HG03097 (cell line): ENCODE data around the gene C2orf80.
"Not testable (repeated sequence)": the region's sequence is repeated elsewhere in the genome, so short reads cannot be mapped to it uniquely, and the experiment has no call there.

Experiments used
- ATAC-seq: cut with Tn5 transposase; IDR thresholded peaks from one replicate; pipeline ENCODE4 v1.9.1; 2021; ENCODE audit not compliant: unreplicated experiment, low FRiP score

Gene C2orf80

GRCh38 chr2:208182835-208183234 is 7.0 kb downstream of the C2orf80 start:
- no peak for ATAC-seq

DNA sequence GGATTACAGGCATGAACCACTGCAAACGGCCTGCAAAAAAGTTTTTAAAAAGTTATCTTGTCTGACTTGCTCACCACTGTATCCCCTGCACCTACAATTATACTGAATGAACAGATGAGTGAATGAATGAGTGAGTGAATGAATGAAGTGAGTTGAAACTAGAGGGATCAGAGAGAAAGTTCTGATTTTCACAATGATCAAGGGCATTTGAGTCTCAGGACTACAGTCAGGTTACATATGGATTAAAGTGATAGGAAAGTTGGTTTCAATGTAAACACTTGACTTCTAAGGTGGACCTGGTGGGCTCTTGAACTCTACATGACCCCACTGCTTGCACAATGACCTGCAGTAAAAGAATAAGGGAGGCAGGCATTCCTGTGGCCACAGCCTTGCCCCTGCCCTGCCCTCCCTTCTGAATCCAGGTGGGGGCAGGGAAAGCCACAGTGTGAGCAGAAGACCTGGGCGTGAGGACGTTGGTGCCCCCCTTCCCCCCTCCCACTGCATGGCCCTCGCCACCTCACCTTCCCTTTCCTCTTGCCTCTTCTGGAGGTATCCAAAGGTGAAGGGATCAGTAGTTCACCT is 10.7 kb downstream of the C2orf80 start:
- no peak for ATAC-seq

DNA sequence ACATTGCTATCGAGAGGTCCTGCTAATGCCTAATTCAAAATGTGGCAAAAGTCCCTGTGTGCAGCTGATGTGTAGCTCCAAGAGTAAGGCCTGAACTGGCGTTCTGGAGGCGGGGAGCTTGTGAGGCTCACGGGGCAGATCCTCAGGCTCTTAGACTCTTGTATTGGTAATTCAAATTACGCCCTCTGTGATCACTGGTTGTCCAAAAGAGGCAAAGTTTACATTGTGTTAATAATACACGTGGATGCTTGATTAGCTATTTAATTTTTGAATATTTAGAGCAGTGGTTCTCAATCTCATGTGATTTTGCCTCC is 14.0 kb downstream of the C2orf80 start:
- ATAC-seq, result no peak

DNA sequence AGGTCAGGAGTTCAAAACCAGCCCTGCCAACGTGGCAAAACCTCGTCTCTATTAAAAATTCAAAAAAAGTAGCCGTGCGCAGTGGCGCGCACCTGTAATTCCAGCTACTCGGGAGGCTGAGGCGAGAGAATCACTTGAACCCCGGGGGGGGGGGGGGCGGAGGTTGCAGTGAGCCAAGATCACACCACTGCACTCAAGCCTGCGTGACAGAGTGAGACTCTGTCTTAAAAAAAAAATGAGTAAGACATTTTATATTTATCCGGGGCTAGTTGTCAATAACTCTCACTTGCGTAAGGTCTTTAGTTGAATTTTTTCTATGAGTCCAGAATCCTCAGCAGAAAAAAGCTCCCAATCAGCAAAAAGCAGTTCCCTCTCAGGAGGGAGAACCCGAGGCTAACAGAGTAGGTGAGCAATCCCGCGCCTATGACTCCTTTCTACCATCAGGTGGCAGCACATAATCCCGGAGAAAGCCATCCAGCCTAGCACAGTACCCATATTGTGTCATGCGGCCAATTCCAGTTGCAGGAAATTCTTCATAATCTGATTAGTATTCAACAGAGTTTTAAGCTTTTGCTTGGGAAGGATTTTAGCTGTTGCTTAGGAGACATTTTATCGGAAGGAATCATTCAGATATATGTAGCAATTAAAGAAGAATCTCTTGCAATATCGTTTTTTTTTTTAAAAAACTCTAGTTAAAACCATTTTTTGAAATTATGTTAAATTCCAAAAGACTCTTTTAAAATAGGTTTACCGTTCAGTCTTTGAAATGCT is 14.6 kb downstream of the C2orf80 start:
- peak; percentile 97 for ATAC-seq

DNA sequence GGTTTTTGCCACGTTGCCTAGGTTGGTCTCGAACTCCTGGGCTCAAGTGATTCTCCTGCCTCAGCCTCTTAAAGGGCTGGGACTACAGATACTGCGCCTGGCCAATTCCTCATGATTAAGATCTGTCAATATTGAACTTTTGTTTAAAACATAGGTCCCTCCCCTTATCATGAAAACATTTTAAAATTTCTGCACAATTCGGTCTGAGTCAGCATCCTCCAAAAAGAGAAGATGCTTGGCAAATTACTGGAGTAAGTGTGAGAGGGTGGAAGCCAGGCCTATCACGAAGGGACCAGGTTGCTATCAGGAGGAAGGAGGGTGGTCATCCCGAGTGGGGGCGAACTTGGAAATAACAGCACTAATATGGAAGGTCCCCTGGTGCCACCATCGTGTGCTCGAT is 15.7 kb downstream of the C2orf80 start:
- ATAC-seq, result no peak

DNA sequence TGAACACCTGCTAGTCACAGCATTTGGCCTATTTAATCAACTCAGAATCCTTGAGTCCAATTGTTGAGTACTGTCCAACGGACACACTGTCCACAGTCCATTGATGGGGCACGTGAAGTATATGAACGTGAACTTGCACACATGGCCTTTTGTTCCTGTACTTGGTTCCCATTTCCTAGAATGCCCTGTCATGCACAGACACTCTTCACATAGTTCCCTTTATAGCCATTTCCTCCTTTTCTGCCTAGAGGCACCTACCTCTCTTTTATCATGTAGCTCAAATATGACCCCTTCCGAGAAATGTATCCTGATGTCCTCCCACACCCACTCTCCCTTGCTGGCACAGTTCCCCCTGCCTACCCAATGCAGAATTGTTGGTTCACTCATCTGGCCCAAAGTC is 17.7 kb downstream of the C2orf80 start:
- no peak for ATAC-seq

GRCh38 chr2:208164951-208165755 is 24.7 kb downstream of the C2orf80 start:
- no peak for ATAC-seq

GRCh38 chr2:208163489-208163888 is 26.3 kb downstream of the C2orf80 start, which contains the start of gene CRYGA:
TSS of gene CRYGA (minus strand) at chr2:208163589. CDS start at chr2:208163556, 33 bp downstream.
- no peak for ATAC-seq

GRCh38 chr2:208156439-208156838 is 33.4 kb downstream of the C2orf80 start:
- ATAC-seq, result no peak

DNA sequence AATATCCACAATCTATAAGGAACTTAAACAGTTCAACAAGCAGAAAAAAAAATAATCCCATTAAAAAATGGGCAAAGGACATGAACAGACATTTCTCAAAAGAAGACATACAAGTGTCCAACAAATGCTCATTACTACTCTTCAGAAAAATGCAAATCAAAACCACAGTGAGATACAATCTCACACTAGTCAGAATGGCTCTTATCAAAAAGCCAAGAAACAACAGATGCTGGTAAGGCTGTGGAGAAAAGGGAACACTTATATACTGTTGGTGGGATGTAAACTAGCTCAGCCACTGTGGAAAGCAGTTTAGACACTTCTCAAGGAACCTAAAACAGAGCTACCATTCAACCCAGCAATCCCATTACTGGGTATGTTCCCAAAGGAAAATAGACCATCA is 36.7 kb downstream of the C2orf80 start:
- no peak for ATAC-seq

- no peak for ATAC-seq
These were observed 38.9 kb downstream of the C2orf80 start for GRCh38 chr2:208150956-208151355.

DNA sequence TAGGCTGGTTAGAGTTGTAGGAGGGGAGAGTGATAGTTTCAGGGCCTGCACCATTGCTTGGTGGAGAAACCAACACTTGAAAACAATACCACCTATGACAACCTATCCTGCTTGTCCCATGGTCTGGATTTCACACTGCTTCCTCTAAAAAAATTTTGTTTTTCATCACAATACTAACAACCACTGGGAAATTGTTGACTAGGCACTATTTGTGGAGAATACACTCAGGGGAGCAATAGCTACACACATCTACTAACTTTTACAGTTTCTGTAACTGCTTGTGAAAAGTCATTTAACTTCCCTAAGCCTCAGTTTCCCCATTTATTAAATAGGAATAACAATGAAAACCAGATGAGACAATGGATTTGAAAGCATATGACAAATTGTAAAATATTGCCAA is 39.7 kb downstream of the C2orf80 start:
- ATAC-seq, result no peak

GRCh38 chr2:208148803-208149202 is 41.0 kb downstream of the C2orf80 start:
- ATAC-seq, result no peak

- ATAC-seq, result no peak
These were observed 42.1 kb downstream of the C2orf80 start for GRCh38 chr2:208147759-208148158.

DNA sequence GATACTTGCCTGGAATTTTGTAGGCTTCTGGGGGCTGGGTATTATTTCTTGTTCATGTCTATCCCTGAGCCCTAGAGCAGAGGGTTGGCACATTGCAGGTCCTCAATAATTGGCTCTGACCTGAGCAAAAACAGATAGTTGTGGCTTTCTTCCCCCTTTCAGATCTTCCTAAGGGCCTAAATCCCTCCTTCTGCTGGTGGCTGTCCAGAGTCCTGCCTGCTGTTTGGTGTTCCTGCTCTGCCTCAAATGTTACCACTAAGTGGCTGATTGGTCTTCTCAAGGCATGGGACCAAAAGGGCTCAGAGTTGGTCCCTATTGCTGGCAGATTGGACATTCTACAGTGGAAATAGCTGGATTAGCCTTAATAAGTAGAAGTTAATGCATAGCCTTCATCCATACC is 42.8 kb downstream of the C2orf80 start:
- ATAC-seq, result no peak

DNA sequence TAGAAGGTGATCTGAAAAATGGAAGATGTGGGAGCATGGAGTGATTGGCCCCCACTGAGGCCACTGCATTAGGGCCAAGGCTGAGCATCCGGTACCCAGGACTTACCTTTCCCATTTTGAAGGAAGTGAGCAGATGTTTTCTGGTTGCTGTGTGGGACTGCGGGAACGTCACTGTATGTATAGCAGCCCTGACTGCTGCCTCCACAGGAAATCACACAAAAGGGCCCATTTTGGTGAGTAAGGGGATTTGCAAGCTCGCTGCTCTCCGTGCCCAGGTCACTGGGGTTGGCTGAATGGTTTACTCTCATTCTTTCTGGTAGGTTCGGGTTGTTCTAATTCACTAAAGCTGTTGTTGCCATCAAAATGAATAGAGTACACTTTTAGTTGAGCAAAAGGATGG is 43.8 kb downstream of the C2orf80 start, which contains the start of gene CRYGB:
TSS of gene CRYGB (minus strand) at position 153 of the 400 bp plus-strand sequence. CDS start at position 115, 38 bp downstream.
- no peak for ATAC-seq

DNA sequence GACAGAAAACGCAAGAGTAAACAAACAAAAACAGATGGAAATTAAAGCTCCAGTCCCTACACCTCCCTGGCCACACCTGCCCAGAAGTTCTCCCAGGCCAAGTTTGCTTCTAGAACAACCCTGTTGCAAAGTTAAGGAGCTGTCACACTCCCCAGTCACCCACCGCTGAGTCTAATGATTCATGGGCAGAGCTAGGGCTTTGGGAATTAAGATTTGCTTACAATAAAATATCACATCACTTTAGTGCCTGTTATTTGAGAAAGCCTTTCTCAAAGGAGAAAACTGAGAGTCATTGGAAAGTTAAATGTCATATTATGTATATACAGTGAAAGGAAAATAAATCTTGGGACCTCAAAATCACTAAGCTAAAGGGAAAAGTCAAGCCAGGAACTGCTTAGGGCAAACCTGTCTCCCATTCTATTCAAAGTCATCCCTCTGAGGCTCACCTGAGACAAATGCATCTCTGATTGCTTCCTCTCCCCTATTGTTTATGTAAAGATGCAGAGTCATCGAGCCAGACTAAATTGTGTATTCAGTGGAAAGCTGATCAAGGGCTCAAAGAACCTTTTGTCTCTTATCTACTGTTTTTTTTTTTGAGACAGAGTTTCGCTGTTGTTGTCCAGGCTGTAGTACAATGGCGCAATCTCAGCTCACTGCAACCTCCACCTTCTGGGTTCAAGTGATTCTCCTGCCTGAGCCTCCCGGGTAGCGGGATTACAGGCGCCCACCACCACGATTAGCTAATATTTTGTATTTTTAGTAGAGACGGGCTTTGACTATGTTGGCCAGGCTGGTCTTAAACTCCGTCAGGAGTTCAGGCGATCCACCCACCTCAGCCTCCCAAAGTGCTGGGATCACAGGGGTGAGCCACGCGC is 46.7 kb downstream of the C2orf80 start:
- ATAC-seq, result no peak

DNA sequence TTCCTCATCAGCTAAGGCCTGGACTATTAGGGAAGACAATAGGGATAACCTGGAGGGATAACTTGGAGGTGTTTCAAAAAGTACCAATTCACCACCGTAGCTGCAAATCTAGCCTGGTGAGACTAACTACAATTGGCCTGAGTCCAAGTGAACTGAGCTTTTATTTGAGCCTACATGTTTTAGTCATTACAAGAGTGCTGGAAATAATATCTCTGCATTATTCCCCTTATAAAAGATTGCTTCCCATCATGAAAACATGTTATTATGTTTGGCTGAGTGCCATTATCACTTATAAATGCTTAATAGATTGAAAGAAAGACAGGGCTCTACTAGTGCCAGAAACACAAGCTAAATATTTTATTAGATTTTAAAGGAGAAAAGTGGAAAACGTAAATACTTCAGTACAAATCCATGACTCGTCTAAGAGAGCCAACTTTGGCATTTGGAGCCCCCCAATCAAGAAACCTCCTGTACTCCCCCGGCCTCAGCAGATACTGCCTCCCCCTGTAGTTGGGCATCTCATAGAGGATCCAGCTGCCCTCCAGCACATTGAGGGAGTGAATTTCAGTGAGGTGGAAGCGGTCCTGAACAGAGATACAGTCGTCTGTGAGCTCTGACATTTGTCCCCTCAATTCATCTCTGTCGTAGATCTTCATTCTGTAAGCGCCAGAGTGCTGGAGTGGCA is 47.4 kb downstream of the C2orf80 start:
- no peak for ATAC-seq

GRCh38 chr2:208139447-208139846 is 50.4 kb downstream of the C2orf80 start:
- ATAC-seq, result no peak

DNA sequence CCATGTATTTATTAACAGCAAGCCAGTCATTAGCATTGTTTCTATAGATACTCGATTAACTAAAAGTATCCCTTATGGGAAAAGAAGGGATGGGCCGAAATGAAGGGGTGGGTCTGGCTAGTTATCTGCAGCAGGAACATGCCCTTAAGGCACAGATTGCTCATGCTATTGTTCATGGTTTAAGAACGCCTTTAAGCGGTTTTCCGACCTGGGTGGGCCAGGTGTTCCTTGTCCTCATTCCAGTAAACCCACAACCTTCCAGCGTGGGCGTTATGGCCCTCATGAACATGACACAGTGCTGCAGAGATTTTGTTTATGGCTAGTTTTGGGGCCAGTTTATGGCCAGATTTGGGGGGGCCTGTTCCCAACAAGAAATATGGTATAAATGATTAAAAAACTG is 51.5 kb downstream of the C2orf80 start:
- ATAC-seq, result not testable (repeated sequence)
